SH-SY5Y (cell line): Measurements from ENCODE around the gene USP20.

Source experiments
- GATA2 ChIP-seq: IDR thresholded peaks from 2 replicates; pipeline ENCODE4 v1.6.1; 2011; ENCODE audit warnings: mild to moderate bottlenecking, low read depth, low read length
- GATA3 ChIP-seq: IDR thresholded peaks from 2 replicates; pipeline ENCODE4 v1.6.1; 2011; ENCODE audit warnings: low read depth, mild to moderate bottlenecking, low read length, moderate library complexity

DNA sequence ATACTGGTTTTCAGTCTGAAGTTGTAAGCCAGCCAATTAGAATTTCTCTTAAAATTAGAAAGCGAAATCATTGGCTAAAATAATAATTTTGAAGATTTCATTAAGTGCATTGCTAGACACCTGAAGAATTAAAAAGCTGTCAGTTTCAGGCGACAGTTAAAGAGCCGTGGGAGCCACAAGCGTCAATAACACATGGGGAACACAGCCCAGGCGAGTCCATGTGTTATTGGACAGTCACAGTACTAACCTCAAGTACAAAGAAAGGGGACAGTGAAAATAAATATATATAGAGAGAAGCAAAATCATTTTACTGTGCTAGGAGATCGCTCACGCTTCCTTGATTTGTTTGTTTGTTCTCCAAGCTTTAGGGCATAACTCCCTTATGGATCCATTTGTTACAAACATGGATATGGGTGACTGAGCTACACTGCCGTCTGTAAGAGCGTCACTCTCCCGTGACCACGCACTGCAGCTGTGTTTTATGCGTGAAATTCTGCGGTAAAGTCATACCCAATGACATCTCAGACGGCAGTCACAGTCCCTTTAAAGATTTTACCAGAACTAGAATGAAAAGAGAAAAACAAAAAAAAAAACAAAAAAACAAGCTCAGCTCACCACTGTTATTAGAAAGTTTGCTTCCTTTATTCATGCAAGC lies 83.2 kb downstream of the USP20 start:
- TF ChIP-seq GATA3 (no peak), GATA2 (no peak)
